ENCODE data around the gene ANKRD11. TPM values are rescaled to one million over a fixed set of nuclear protein-coding genes. Genes with fewer than 3 reads are reported as not detected.

Gene ANKRD11
- total and polyA plus RNA-seq, 2 donors (not counting 3 experiments of a cell fraction or from before 2014, with no cell fraction given) = 55.8 to 191 TPM

- TF ChIP-seq POLR2A (IDR thresholded peaks at IDR 0.05; ENCODE audit: low read depth, low read length) (no peak), MAX (IDR thresholded peaks at IDR 0.05; ENCODE audit: insufficient read depth, insufficient read length) (no peak), POLR2AphosphoS5 (IDR thresholded peaks at IDR 0.05; ENCODE audit: insufficient read depth, low read depth, low read length) (no peak), GATA2 (IDR thresholded peaks at IDR 0.05; ENCODE audit: insufficient read depth, insufficient read length, low read depth, low read length) (no peak), JUN (IDR thresholded peaks at IDR 0.05; ENCODE audit: borderline replicate concordance, insufficient read depth, insufficient read length, low read depth) (no peak), MYC (IDR thresholded peaks at IDR 0.05; ENCODE audit: low read depth, low read length) (no peak), FOS (IDR thresholded peaks at IDR 0.05; ENCODE audit: borderline replicate concordance, insufficient read depth, low read length) (no peak), EZH2 (IDR thresholded peaks at IDR 0.05; ENCODE audit: borderline replicate concordance, low read depth, low read length, severe bottlenecking) (no peak)
- TF ChIP-seq, protein P1, sequence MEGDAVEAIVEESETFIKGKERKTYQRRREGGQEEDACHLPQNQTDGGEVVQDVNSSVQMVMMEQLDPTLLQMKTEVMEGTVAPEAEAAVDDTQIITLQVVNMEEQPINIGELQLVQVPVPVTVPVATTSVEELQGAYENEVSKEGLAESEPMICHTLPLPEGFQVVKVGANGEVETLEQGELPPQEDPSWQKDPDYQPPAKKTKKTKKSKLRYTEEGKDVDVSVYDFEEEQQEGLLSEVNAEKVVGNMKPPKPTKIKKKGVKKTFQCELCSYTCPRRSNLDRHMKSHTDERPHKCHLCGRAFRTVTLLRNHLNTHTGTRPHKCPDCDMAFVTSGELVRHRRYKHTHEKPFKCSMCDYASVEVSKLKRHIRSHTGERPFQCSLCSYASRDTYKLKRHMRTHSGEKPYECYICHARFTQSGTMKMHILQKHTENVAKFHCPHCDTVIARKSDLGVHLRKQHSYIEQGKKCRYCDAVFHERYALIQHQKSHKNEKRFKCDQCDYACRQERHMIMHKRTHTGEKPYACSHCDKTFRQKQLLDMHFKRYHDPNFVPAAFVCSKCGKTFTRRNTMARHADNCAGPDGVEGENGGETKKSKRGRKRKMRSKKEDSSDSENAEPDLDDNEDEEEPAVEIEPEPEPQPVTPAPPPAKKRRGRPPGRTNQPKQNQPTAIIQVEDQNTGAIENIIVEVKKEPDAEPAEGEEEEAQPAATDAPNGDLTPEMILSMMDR (IDR thresholded peaks at IDR 0.05; ENCODE audit: extremely low read depth in 1 of 2, insufficient read depth in 1 of 2, low read depth in 1 of 2, low read length in 2 of 2) = no peak
- H3K9me3 ChIP-seq (replicated peaks; ENCODE audit: control insufficient read depth, insufficient read depth, low read length) = no peaks in the 10 kb centered on the region
- FAIRE-seq (peak; percentile 12), DNase-seq (ENCODE audit: low read depth, low spot score) (no peak)
- H3K36me3 ChIP-seq (ENCODE audit: control insufficient read depth in 2 of 2, extremely low read depth in 1 of 2, insufficient read depth in 2 of 2, low read length in 2 of 2) = no peaks in the 10 kb centered on the region
- dilution Hi-C loops (cut with MboI; ENCODE audit: extremely low pct_ligation_motif_present, low sequenced_read_pairs) (no loop called here), intact Hi-C loops (cut with micrococcal nuclease) (no loop called here)
- peaks cover 99% of the 10 kb centered on the region for H3K79me2 ChIP-seq (ENCODE audit: control insufficient read depth, insufficient read depth, low read length)
- no peaks in the 10 kb centered on the region for H3K27me3 ChIP-seq (ENCODE audit: control insufficient read depth in 2 of 2, insufficient read depth in 2 of 2, low read length in 2 of 2)
- ChIA-PET CTCF (no interaction called here), POLR2A (no interaction called here)
- BruUV-seq (replicated peaks) = no TSS peak
- H2AFZ ChIP-seq (ENCODE audit: low read depth, low read length) = no peak overlapping the region
- no peak overlapping the region for H3K27ac ChIP-seq (ENCODE audit: insufficient read depth, low read depth, low read length)
- no peaks in the 10 kb centered on the region for H3K4me1 ChIP-seq (ENCODE audit: control insufficient read depth, extremely low read depth, insufficient read depth, low read length)
- peaks cover 18% of the 10 kb centered on the region for H4K20me1 ChIP-seq (replicated peaks; ENCODE audit: control insufficient read depth, extremely low read depth, insufficient read depth, low read length)
- H3K4me2 ChIP-seq (ENCODE audit: insufficient read depth, low read length) = no peak overlapping the region
- H3K9me1 ChIP-seq (replicated peaks; ENCODE audit: control insufficient read depth, extremely low read depth, insufficient read depth, low read length) = no peaks in the 10 kb centered on the region
- H3K4me3 ChIP-seq (replicated peaks in 1 of 3; ENCODE audit: insufficient read depth in 1 of 3, low read depth in 1 of 3, low read length in 3 of 3) = no peak overlapping the region
- H3K9ac ChIP-seq (replicated peaks; ENCODE audit: extremely low read depth, insufficient read depth, low read length) = no peak overlapping the region
Measured at GRCh38 chr16:89481356-89481955, 8.9 kb downstream of the ANKRD11 start.
